Progenitor cell of endocrine pancreas (in vitro differentiated cells): ENCODE results near the gene CELSR1. TPM values are rescaled to one million over a fixed set of nuclear protein-coding genes. Genes with fewer than 3 reads are reported as not detected.

Source experiments
- DNase-seq: peaks from one replicate; pipeline ENCODE4 v3.0.0; 2021; ENCODE audit warnings: low spot score; ENCODE audit not compliant: unreplicated experiment
- H3K27ac Mint-ChIP-seq: 2 replicates; pipeline ENCODE4 v1.8.0; 2021; ENCODE audit warnings: mild to moderate bottlenecking, moderate library complexity, mixed read lengths
- H3K27me3 Mint-ChIP-seq: 2 replicates; pipeline ENCODE4 v1.8.0; 2021; ENCODE audit warnings: mixed read lengths
- H3K36me3 Mint-ChIP-seq: 2 replicates; pipeline ENCODE4 v1.8.0; 2022; ENCODE audit warnings: mixed read lengths; ENCODE audit not compliant: insufficient read depth
- H3K4me1 Mint-ChIP-seq: 2 replicates; pipeline ENCODE4 v1.8.0; 2021; ENCODE audit warnings: low read depth, mixed read lengths
- H3K4me3 Mint-ChIP-seq: 2 replicates; pipeline ENCODE4 v1.8.0; 2021; ENCODE audit warnings: low read depth, mild to moderate bottlenecking, moderate library complexity, mixed read lengths
- H3K9me3 Mint-ChIP-seq: 2 replicates; pipeline ENCODE4 v1.8.0; 2021; ENCODE audit warnings: low read depth, mixed read lengths
- CTCF ChIP-seq: fragments of 200-600 bp; sonication (generic); IDR thresholded peaks from one replicate; pipeline ENCODE4 v1.5.0; 2021; ENCODE audit warnings: antibody characterized with exemption, mild to moderate bottlenecking; ENCODE audit not compliant: unreplicated experiment
- total RNA-seq: library from RNA; stranded (reverse); gene quantifications from 2 replicates; pipeline ENCODE4 v1.2.1, GENCODE V29; 2021

The CELSR1 gene
- total RNA-seq, 1 donor from 2014 or later = 20.9 TPM

- Mint-ChIP-seq H3K27ac (no peak overlapping the region), H3K4me1 (peaks cover 11% of the 10 kb centered on the region), H3K27me3 (no peaks in the 10 kb centered on the region), H3K4me3 (no peak overlapping the region), H3K9me3 (no peaks in the 10 kb centered on the region), H3K36me3 (peaks cover 3% of the 10 kb centered on the region)
- DNase-seq = no peak
- no peak for TF ChIP-seq CTCF
Observed at GRCh38 chr22:46369716-46370583, 167.5 kb downstream of the CELSR1 start.

GRCh38 chr22:46368871-46369715 is 168.3 kb downstream of the CELSR1 start:
- H3K9me3 Mint-ChIP-seq = no peaks in the 10 kb centered on the region
- DNase-seq = no peak
- no peak for TF ChIP-seq CTCF
- peaks cover 11% of the 10 kb centered on the region for H3K4me1 Mint-ChIP-seq
- no peak overlapping the region for H3K4me3 Mint-ChIP-seq
- H3K27me3 Mint-ChIP-seq = no peaks in the 10 kb centered on the region
- no peak overlapping the region for H3K27ac Mint-ChIP-seq
- peaks cover 2% of the 10 kb centered on the region for H3K36me3 Mint-ChIP-seq

- no peaks in the 10 kb centered on the region for H3K9me3 Mint-ChIP-seq
- H3K27me3 Mint-ChIP-seq = no peaks in the 10 kb centered on the region
- no peak for DNase-seq
- peaks cover 11% of the 10 kb centered on the region for H3K4me1 Mint-ChIP-seq
- H3K4me3 Mint-ChIP-seq = no peak overlapping the region
- no peak overlapping the region for H3K27ac Mint-ChIP-seq
- no peak for TF ChIP-seq CTCF
- peaks cover 1% of the 10 kb centered on the region for H3K36me3 Mint-ChIP-seq
Observed at GRCh38 chr22:46368422-46368821, 169.0 kb downstream of the CELSR1 start.

- peak; percentile 80 for TF ChIP-seq CTCF
- no peaks in the 10 kb centered on the region for H3K9me3 Mint-ChIP-seq
- H3K27me3 Mint-ChIP-seq = no peaks in the 10 kb centered on the region
- H3K36me3 Mint-ChIP-seq = peaks cover under 1% of the 10 kb centered on the region
- peak; percentile 53 for DNase-seq
- peak overlapping the region; percentile 51 for H3K27ac Mint-ChIP-seq
- peaks cover 11% of the 10 kb centered on the region for H3K4me1 Mint-ChIP-seq
- no peak overlapping the region for H3K4me3 Mint-ChIP-seq
Observed at GRCh38 chr22:46367707-46368191, 169.7 kb downstream of the CELSR1 start.
